ENCODE data around the gene UNC5A.

The UNC5A gene

GRCh38 chr5:176769911-176770310 is 40.4 kb upstream of the UNC5A start:
- ChIA-PET CTCF (no interaction called here), POLR2A (no interaction called here)
- TF ChIP-seq GLIS1 (tag by site-specific recombination; IDR thresholded peaks at IDR 0.05) (no peak), PRDM10 (tag by site-specific recombination; IDR thresholded peaks at IDR 0.05) (no peak), ZSCAN18 (tag by site-specific recombination; IDR thresholded peaks at IDR 0.05) (no peak), ZNF704 (tag by site-specific recombination; IDR thresholded peaks at IDR 0.05) (no peak), SCRT2 (tag by site-specific recombination; IDR thresholded peaks at IDR 0.05) (no peak), ZBTB49 (tag by site-specific recombination; IDR thresholded peaks at IDR 0.05; ENCODE audit: low read depth) (no peak), ZNF654 (tag by site-specific recombination; IDR thresholded peaks at IDR 0.05; ENCODE audit: low read depth) (no peak)
- Histone ChIP-seq H3K36me3 (ENCODE audit: control insufficient read depth in 2 of 2, insufficient read depth in 1 of 2, low read length in 2 of 2) (no peaks in the 10 kb centered on the region), H3K27ac (ENCODE audit: extremely low read depth, low read depth, low read length) (no peak overlapping the region), H3K4me3 (ENCODE audit: low read depth, low read length) (no peak overlapping the region), H3K4me1 (ENCODE audit: control insufficient read depth, insufficient read depth, low read length) (no peaks in the 10 kb centered on the region), H3K9me3 (ENCODE audit: control insufficient read depth, insufficient read depth, low read depth, low read length) (no peaks in the 10 kb centered on the region)

- Histone ChIP-seq H3K4me1 (ENCODE audit: control insufficient read depth, insufficient read depth, low read length) (no peaks in the 10 kb centered on the region), H3K36me3 (ENCODE audit: control insufficient read depth in 2 of 2, insufficient read depth in 1 of 2, low read length in 2 of 2) (no peaks in the 10 kb centered on the region), H3K4me3 (ENCODE audit: low read depth, low read length) (no peak overlapping the region), H3K27ac (ENCODE audit: extremely low read depth, low read depth, low read length) (no peak overlapping the region), H3K9me3 (ENCODE audit: control insufficient read depth, insufficient read depth, low read depth, low read length) (no peaks in the 10 kb centered on the region)
- ChIA-PET CTCF (no interaction called here), POLR2A (no interaction called here)
- no peak for TF ChIP-seq ZNF747 (tag by site-specific recombination; IDR thresholded peaks at IDR 0.05)
- TF ChIP-seq ZNF10 (tag by site-specific recombination; IDR thresholded peaks at IDR 0.05): no peak
- TF ChIP-seq BCL11B (tag by site-specific recombination; IDR thresholded peaks at IDR 0.05; ENCODE audit: low read depth): no peak
- TF ChIP-seq ZNF292 (tag by site-specific recombination; IDR thresholded peaks at IDR 0.05; ENCODE audit: borderline replicate concordance, low read depth): no peak
- TF ChIP-seq TCF7L2 (IDR thresholded peaks at IDR 0.05; ENCODE audit: borderline replicate concordance, low read depth, low read length): no peak
- TF ChIP-seq REST (tag by site-specific recombination; IDR thresholded peaks at IDR 0.05): no peak
- no peak for TF ChIP-seq ZNF777 (tag by site-specific recombination; IDR thresholded peaks at IDR 0.05; ENCODE audit: borderline replicate concordance)
- TF ChIP-seq ZNF362 (tag by site-specific recombination; IDR thresholded peaks at IDR 0.05): no peak
- TF ChIP-seq ZNF626 (tag by site-specific recombination; IDR thresholded peaks at IDR 0.05): no peak
- TF ChIP-seq ZNF280D (tag by site-specific recombination; IDR thresholded peaks at IDR 0.05): no peak
- TF ChIP-seq ZNF324 (tag by site-specific recombination; IDR thresholded peaks at IDR 0.05): no peak
These were observed 39.9 kb upstream of the UNC5A start for GRCh38 chr5:176770431-176770830.
